Endothelial cell of umbilical vein (primary cell): ENCODE measurements around the gene PERM1. TPM values are rescaled to one million over a fixed set of nuclear protein-coding genes. Genes with fewer than 3 reads are reported as not detected.
"Not testable (repeated sequence)": the region's sequence is repeated elsewhere in the genome, so short reads cannot be mapped to it uniquely, and the experiment has no call there.

Experiments
- BruUV-seq: library from RNA; stranded (reverse); fragments of 400-500 nt; replicated peaks from 2 replicates; lab custom pipeline; 2021; lab: Mats Ljungman, UMichigan
- CTCF ChIA-PET: fragments of 300-600, 350-600 bp; sonication (Branson Sonifier 250); formaldehyde crosslinking; loops from one replicate; lab custom pipeline; 2021; ENCODE audit warnings: antibody characterized with exemption, inconsistent platforms; lab: Charles Lee
- POLR2A ChIA-PET: fragments of 300-600, 350-600 bp; sonication (Branson Sonifier 250); formaldehyde crosslinking; loops from one replicate; lab custom pipeline; 2021; ENCODE audit warnings: antibody characterized with exemption, inconsistent platforms; lab: Charles Lee
- DNase-seq: peaks from one replicate; pipeline ENCODE4 v3.0.0-alpha.2; 2011; ENCODE audit warnings: low read depth, low spot score
- FAIRE-seq: peaks from 2 replicates; lab custom pipeline; 2011; peaks lifted over from hg19 to GRCh38; lab: Jason Lieb, UNC
- H2AFZ ChIP-seq: 2 replicates; pipeline ENCODE4 v1.6.0; 2012; ENCODE audit warnings: low read depth, low read length, control low read depth, inconsistent platforms
- H3K27ac ChIP-seq: 2 replicates; pipeline ENCODE4 v1.5.1; 2011; ENCODE audit warnings: low read depth, mild to moderate bottlenecking, control low read depth, low read length, moderate library complexity; ENCODE audit not compliant: insufficient read depth
- H3K27me3 ChIP-seq, 2 experiments: 2 replicates each; pipeline versions ENCODE4 v1.6.0 to v1.6.1; 2011; ENCODE audit warnings: low read length in 2 of 2, mixed read lengths in 1 of 2; ENCODE audit not compliant: control insufficient read depth in 2 of 2, insufficient read depth in 2 of 2
- H3K36me3 ChIP-seq, 2 experiments: 2 replicates in 1 of 2; 3 replicates in 1 of 2; pipeline ENCODE4 v1.5.1; 2011; ENCODE audit warnings: low read length in 2 of 2, mild to moderate bottlenecking in 1 of 2, moderate library complexity in 1 of 2; ENCODE audit not compliant: control insufficient read depth in 2 of 2, insufficient read depth in 2 of 2; ENCODE audit errors: extremely low read depth in 1 of 2
- H3K4me1 ChIP-seq: 3 replicates; pipeline ENCODE4 v1.5.1; 2011; ENCODE audit warnings: mild to moderate bottlenecking, low read length; ENCODE audit not compliant: control insufficient read depth, insufficient read depth; ENCODE audit errors: extremely low read depth
- H3K4me2 ChIP-seq: 2 replicates; pipeline ENCODE4 v1.6.1; 2011; ENCODE audit warnings: low read length, control low read depth, mixed read lengths; ENCODE audit not compliant: insufficient read depth
- H3K4me3 ChIP-seq, 3 experiments: fragments of 200-600 bp in 1 of 3; sonication (generic), shearing (Covaris generic) in 1 of 3; replicated peaks in 1 of 3; 2 replicates each; pipeline ENCODE4 v1.5.1; 2011 to 2016; ENCODE audit warnings: control low read depth in 3 of 3, low read length in 3 of 3, mild to moderate bottlenecking in 2 of 3, inconsistent platforms in 1 of 3, low read depth in 1 of 3, moderate library complexity in 1 of 3; ENCODE audit not compliant: insufficient read depth in 1 of 3
- H3K79me2 ChIP-seq: 2 replicates; pipeline ENCODE4 v1.6.0; 2012; ENCODE audit warnings: low read length, inconsistent platforms; ENCODE audit not compliant: control insufficient read depth, insufficient read depth
- H3K9ac ChIP-seq: replicated peaks from 2 replicates; pipeline ENCODE3; 2011; ENCODE audit warnings: low read length, control low read depth; ENCODE audit not compliant: insufficient read depth; ENCODE audit errors: extremely low read depth
- H3K9me1 ChIP-seq: replicated peaks from 3 replicates; pipeline ENCODE4 v1.6.0; 2011; ENCODE audit warnings: mild to moderate bottlenecking, low read length; ENCODE audit not compliant: control insufficient read depth, insufficient read depth; ENCODE audit errors: extremely low read depth
- H3K9me3 ChIP-seq: replicated peaks from 2 replicates; pipeline ENCODE4 v1.5.1; 2012; ENCODE audit warnings: low read length, inconsistent platforms; ENCODE audit not compliant: control insufficient read depth, insufficient read depth
- H4K20me1 ChIP-seq: replicated peaks from 2 replicates; pipeline ENCODE3; 2011; ENCODE audit warnings: mild to moderate bottlenecking, low read length; ENCODE audit not compliant: control insufficient read depth, insufficient read depth; ENCODE audit errors: extremely low read depth
- EZH2 ChIP-seq: IDR thresholded peaks from 2 replicates; pipeline ENCODE4 v1.6.1; 2012; ENCODE audit warnings: borderline replicate concordance, low read depth, mild to moderate bottlenecking, moderate library complexity, low read length, inconsistent platforms; ENCODE audit not compliant: severe bottlenecking
- FOS ChIP-seq: IDR thresholded peaks from 2 replicates; pipeline ENCODE4 v1.6.1; 2011; ENCODE audit warnings: mild to moderate bottlenecking, low read length, moderate library complexity, borderline replicate concordance; ENCODE audit not compliant: insufficient read depth
- GATA2 ChIP-seq: IDR thresholded peaks from 2 replicates; pipeline ENCODE4 v1.7.0; 2011; ENCODE audit warnings: low read depth, mild to moderate bottlenecking, moderate library complexity, mixed read lengths, low read length; ENCODE audit not compliant: insufficient read length, insufficient read depth
- JUN ChIP-seq: IDR thresholded peaks from 2 replicates; pipeline ENCODE4 v1.6.1; 2011; ENCODE audit warnings: borderline replicate concordance, low read depth; ENCODE audit not compliant: insufficient read length, insufficient read depth
- MYC ChIP-seq: IDR thresholded peaks from one replicate; pipeline ENCODE4 v1.6.1; 2011; ENCODE audit warnings: mild to moderate bottlenecking, low read depth, low read length
- POLR2A ChIP-seq: IDR thresholded peaks from 2 replicates; pipeline ENCODE4 v1.6.1; 2012; ENCODE audit warnings: low read depth, mild to moderate bottlenecking, control low read depth, low read length
- POLR2AphosphoS5 ChIP-seq: IDR thresholded peaks from 2 replicates; pipeline ENCODE4 v1.6.1; 2012; ENCODE audit warnings: low read depth, mild to moderate bottlenecking, control low read depth, low read length, moderate library complexity; ENCODE audit not compliant: insufficient read depth
- dilution Hi-C: fragments of 300-500 bp; cut with MboI; formaldehyde crosslinking; loops from one replicate; pipeline ENCODE4 v1.15.0; 2019; ENCODE audit warnings: low sequenced_read_pairs; ENCODE audit not compliant: extremely low pct_ligation_motif_present
- intact Hi-C: fragments of 100-400 bp; cut with micrococcal nuclease; formaldehyde crosslinking; loops from one replicate; pipeline ENCODE4 v1.10.0; 2022
- polyA plus RNA-seq, 4 experiments: library from polyadenylated mRNA; depleted of rRNA in 3 of 4; stranded (reverse) in 3 of 4; unstranded in 1 of 4; fragments of >200 nt; gene quantifications; 2 replicates each; pipeline versions ENCODE4 v1.2.1 to v1.2.3, GENCODE V29; 2011 to 2012; ENCODE audit warnings: missing spikeins in 1 of 4
- total RNA-seq: library from RNA; stranded (reverse); gene quantifications from 2 replicates; pipeline ENCODE4 v1.2.3, GENCODE V29; 2021
- TF ChIP-seq, protein P1 (sequence below): IDR thresholded peaks from 2 replicates; pipeline ENCODE4 v1.6.1; 2011; ENCODE audit not compliant: insufficient read depth, insufficient read length
- TF ChIP-seq, protein P2 (sequence below), 2 donors: IDR thresholded peaks; 1 replicate in 1 of 2; 2 replicates in 1 of 2; pipeline ENCODE4 v1.5.1; 2011; ENCODE audit warnings: low read length in 2 of 2, mild to moderate bottlenecking in 2 of 2, moderate library complexity in 2 of 2, control low read depth in 1 of 2, inconsistent platforms in 1 of 2, low read depth in 1 of 2; ENCODE audit not compliant: insufficient read depth in 1 of 2; ENCODE audit errors: extremely low read depth in 1 of 2

PERM1 gene
- total and polyA plus RNA-seq, 2 donors (not counting 3 experiments of a cell fraction or from before 2014, with no cell fraction given): not detected

DNA sequence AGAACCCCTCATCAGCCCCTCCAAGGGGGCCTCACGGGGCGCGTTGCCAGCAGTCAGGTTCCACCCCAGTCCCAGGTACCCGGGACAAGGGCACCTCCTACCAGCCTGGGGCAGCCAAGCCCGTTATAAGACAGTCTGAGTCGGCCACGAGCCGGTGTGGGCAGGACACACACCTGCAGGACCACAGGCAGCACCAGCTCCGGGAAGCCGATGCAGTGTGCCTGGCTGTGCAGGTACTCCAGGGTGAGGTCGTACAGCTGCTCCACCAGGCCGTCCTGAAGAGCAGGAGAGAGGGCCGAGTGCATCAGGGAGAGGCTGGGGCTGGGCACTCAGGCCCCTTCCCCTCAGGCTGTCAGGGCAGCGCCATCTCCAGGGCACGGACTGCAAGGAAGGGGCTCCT lies 33.9 kb downstream of the PERM1 start:
- TF ChIP-seq EZH2 (no peak), MYC (no peak), FOS (no peak), POLR2AphosphoS5 (no peak), JUN (no peak), GATA2 (no peak), POLR2A (no peak)
- TF ChIP-seq, protein P1, sequence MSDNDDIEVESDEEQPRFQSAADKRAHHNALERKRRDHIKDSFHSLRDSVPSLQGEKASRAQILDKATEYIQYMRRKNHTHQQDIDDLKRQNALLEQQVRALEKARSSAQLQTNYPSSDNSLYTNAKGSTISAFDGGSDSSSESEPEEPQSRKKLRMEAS: no peak
- TF ChIP-seq, protein P2, sequence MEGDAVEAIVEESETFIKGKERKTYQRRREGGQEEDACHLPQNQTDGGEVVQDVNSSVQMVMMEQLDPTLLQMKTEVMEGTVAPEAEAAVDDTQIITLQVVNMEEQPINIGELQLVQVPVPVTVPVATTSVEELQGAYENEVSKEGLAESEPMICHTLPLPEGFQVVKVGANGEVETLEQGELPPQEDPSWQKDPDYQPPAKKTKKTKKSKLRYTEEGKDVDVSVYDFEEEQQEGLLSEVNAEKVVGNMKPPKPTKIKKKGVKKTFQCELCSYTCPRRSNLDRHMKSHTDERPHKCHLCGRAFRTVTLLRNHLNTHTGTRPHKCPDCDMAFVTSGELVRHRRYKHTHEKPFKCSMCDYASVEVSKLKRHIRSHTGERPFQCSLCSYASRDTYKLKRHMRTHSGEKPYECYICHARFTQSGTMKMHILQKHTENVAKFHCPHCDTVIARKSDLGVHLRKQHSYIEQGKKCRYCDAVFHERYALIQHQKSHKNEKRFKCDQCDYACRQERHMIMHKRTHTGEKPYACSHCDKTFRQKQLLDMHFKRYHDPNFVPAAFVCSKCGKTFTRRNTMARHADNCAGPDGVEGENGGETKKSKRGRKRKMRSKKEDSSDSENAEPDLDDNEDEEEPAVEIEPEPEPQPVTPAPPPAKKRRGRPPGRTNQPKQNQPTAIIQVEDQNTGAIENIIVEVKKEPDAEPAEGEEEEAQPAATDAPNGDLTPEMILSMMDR (IDR thresholded peaks at IDR 0.05; ENCODE audit: extremely low read depth in 1 of 2, insufficient read depth in 1 of 2, low read depth in 1 of 2, low read length in 2 of 2): no peak
- H3K4me3 ChIP-seq: no peak overlapping the region
- H3K27me3 ChIP-seq: peaks cover 0 to 3% of the 10 kb centered on the region in 2 experiments
- H3K4me1 ChIP-seq: no peaks in the 10 kb centered on the region
- H3K4me2 ChIP-seq: no peak overlapping the region
- no peaks in the 10 kb centered on the region for H3K9me1 ChIP-seq
- no TSS peak for BruUV-seq
- no peak overlapping the region for H3K27ac ChIP-seq
- no peak overlapping the region for H2AFZ ChIP-seq
- ChIA-PET CTCF (no interaction called here), POLR2A (no interaction called here)
- no peaks in the 10 kb centered on the region for H3K9me3 ChIP-seq
- no peak overlapping the region for H3K9ac ChIP-seq
- intact Hi-C loops: no loop called here
- peaks cover 0 to 50% of the 10 kb centered on the region in 2 experiments for H3K36me3 ChIP-seq
- no peaks in the 10 kb centered on the region for H3K79me2 ChIP-seq
- dilution Hi-C loops: no loop called here
- no peaks in the 10 kb centered on the region for H4K20me1 ChIP-seq
- no peak for FAIRE-seq
- DNase-seq: no peak

DNA sequence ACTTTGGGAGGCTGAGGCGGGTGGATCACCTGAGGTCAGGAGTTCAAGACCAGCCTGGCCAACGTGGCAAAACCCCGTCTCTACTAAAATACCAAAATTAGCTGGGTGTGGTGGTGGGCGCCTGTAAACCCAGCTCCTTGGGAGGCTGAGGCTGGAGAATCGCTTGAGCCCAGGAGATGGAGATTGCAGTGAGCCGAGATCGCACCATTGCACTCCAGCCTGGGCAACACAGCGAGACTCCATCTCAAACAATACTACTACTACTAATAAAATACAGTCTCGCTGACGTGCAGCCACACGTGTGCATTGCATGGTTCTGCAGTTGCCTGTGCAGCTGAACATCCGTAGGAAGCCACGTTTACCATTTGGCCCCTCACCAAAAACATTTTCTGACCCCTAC lies 35.1 kb downstream of the PERM1 start:
- POLR2A ChIA-PET, H3K4me3 ChIP-seq, H3K9me1 ChIP-seq, intact Hi-C loops, H3K27ac ChIP-seq, FAIRE-seq, BruUV-seq, H3K4me1 ChIP-seq, H3K9me3 ChIP-seq, H3K9ac ChIP-seq, H3K79me2 ChIP-seq, H4K20me1 ChIP-seq, H2AFZ ChIP-seq, H3K4me2 ChIP-seq, dilution Hi-C loops, CTCF ChIA-PET, DNase-seq: not testable (repeated sequence)
- Histone ChIP-seq H3K27me3 (peaks cover 2 to 13% of the 10 kb centered on the region in 2 experiments), H3K36me3 (peaks cover 0 to 40% of the 10 kb centered on the region in 2 experiments)
